Neutrophil (primary cell): ENCODE data around the gene CANT1.

ENCODE experiments used
- H3K27ac ChIP-seq: fragments of 200-600 bp; sonication (generic); 2 replicates; pipeline ENCODE4 v1.5.1; 2016; ENCODE audit warnings: mild to moderate bottlenecking, moderate library complexity
- H3K27me3 ChIP-seq: fragments of 200-600 bp; sonication (generic); 2 replicates; pipeline ENCODE4 v1.6.0; 2016; ENCODE audit warnings: mild to moderate bottlenecking
- H3K36me3 ChIP-seq: fragments of 200-600 bp; sonication (generic); 2 replicates; pipeline ENCODE4 v1.5.1; 2017
- H3K4me1 ChIP-seq, 2 experiments: fragments of 200-600 bp in 1 of 2; sonication (generic) in 1 of 2; 1 replicate in 1 of 2; 2 replicates in 1 of 2; pipeline versions ENCODE4 v1.5.1 to v1.6.1; 2013 to 2016; ENCODE audit warnings: low read depth in 1 of 2, low read length in 1 of 2, mild to moderate bottlenecking in 1 of 2, moderate library complexity in 1 of 2; ENCODE audit not compliant: control insufficient read depth in 1 of 2, insufficient read depth in 1 of 2
- H3K4me3 ChIP-seq, 2 experiments: fragments of 200-600 bp in 1 of 2; sonication (generic) in 1 of 2; 1 replicate in 1 of 2; 2 replicates in 1 of 2; pipeline ENCODE4 v1.5.1; 2013 to 2016; ENCODE audit warnings: low read depth in 1 of 2, low read length in 1 of 2, mild to moderate bottlenecking in 1 of 2, moderate library complexity in 1 of 2
- H3K9me3 ChIP-seq: fragments of 200-600 bp; sonication (generic); 2 replicates; pipeline ENCODE4 v1.5.1; 2016
- TF ChIP-seq, protein P1 (sequence below): fragments of 200-600 bp; sonication (generic); IDR thresholded peaks from 2 replicates; pipeline ENCODE4 v1.5.1; 2016; ENCODE audit warnings: antibody characterized with exemption

Gene CANT1

DNA sequence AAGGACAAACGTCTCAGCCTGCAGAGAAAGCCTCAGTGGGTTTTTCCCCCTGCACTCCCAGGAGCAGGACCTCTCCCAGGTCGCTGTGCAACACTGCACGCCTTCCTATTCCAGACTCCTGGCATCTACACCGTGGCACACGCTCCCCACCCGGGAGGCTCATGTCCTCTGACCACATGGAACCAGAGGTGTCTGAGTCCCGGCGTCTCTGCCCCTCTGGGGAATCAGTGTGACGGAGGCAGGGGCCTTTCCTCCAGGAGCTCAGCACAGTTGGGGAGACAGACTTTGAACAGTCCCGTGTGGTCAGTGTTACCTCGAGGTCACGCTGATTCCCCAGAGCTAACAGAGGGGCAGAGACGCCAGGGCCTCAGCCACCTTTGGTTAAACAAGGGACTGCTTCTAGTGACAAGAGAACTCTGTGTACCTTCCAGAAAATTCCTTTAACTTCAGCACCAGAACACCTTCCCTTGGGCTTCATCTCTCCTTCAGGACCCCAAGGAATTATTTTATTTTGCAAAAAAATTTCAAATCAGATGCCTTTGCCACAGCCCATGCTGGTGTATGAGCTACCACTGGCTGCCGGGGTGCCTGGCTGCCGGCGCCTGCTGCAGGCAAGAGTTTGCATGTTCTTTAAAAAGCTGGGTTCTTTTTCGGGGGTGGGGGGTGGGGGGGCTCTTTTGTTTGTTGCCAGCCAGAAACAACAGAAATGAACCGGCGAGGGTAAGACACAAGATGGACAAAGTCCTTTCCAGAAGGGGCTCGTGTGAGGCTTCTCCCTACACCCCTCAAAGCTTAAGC, 6.6 kb downstream of the CANT1 start:
- TF ChIP-seq, protein P1, sequence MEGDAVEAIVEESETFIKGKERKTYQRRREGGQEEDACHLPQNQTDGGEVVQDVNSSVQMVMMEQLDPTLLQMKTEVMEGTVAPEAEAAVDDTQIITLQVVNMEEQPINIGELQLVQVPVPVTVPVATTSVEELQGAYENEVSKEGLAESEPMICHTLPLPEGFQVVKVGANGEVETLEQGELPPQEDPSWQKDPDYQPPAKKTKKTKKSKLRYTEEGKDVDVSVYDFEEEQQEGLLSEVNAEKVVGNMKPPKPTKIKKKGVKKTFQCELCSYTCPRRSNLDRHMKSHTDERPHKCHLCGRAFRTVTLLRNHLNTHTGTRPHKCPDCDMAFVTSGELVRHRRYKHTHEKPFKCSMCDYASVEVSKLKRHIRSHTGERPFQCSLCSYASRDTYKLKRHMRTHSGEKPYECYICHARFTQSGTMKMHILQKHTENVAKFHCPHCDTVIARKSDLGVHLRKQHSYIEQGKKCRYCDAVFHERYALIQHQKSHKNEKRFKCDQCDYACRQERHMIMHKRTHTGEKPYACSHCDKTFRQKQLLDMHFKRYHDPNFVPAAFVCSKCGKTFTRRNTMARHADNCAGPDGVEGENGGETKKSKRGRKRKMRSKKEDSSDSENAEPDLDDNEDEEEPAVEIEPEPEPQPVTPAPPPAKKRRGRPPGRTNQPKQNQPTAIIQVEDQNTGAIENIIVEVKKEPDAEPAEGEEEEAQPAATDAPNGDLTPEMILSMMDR, result no peak
- peaks cover 67% of the 10 kb centered on the region for H3K36me3 ChIP-seq
- H3K4me1 ChIP-seq, result peaks cover 26 to 29% of the 10 kb centered on the region in 2 experiments
- H3K27me3 ChIP-seq, result no peaks in the 10 kb centered on the region
- no peak overlapping the region for H3K4me3 ChIP-seq
- no peak overlapping the region for H3K27ac ChIP-seq
- H3K9me3 ChIP-seq, result no peaks in the 10 kb centered on the region

DNA sequence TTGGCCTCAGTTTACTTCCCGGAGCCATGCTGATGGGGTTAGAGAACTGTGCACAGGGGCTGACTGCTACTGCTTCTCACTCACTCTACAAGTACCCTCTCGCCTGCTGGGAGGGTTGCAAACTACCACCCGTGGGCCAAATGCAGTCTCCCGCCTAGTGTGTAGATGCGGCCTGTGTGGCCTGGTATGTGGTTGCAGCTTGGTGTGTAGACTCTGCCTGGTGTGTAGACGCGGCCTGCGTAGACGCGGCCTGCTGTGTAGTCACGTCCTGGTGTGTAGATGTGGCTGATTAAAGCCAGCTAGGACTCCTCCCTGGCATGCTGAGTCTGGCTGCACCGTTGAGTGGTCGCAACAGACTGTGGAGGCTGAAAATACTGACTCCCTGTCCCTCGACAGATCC, 7.3 kb downstream of the CANT1 start:
- peaks cover 18 to 22% of the 10 kb centered on the region in 2 experiments for H3K4me1 ChIP-seq
- H3K4me3 ChIP-seq, result no peak overlapping the region
- TF ChIP-seq, protein P1, result no peak
- no peaks in the 10 kb centered on the region for H3K9me3 ChIP-seq
- H3K27ac ChIP-seq, result no peak overlapping the region
- peaks cover 67% of the 10 kb centered on the region for H3K36me3 ChIP-seq
- no peaks in the 10 kb centered on the region for H3K27me3 ChIP-seq

DNA sequence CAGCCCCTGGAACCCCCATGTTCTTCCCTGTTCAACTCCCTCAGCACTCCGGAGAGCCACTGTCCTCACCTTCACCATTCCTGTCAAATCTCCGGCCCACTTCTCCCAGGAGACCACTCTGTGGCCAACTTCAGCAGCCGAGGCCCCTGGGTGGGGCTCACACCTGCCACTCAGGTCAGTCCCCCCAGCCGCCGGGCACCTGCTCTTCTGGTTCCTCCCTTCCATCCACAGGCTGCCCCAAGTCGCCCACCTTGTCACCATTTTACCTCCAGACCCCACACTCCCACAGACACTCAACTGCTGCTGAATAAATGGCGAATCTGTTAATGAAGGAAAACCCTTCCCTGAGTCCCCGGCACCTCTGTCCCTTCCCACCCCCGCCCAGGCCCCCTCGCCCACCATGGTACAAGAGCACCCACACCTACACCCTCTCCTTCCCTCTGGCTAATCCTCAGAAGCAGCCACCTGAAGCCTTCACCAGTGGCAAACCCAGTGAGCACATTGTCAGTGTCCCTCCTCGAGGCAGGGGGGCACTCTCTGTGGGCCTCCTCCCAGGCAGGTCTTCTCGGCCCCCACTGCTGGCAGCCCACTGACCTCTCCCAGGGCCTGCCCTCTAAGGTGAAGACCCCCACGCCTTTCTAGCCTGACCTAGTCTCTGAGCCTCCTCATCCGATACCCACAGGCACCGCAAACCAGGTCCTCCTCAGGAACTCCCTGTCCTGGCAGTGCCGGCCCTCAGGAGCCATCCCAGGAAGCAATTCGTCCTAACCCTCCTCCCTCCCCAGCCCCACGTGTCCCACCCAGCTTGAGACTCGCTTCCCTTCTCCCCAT, 8.2 kb downstream of the CANT1 start:
- H3K9me3 ChIP-seq, result no peaks in the 10 kb centered on the region
- no peak overlapping the region for H3K4me3 ChIP-seq
- TF ChIP-seq, protein P1, result no peak
- H3K27me3 ChIP-seq, result no peaks in the 10 kb centered on the region
- H3K36me3 ChIP-seq, result peaks cover 71% of the 10 kb centered on the region
- peaks cover 13% of the 10 kb centered on the region in 2 experiments for H3K4me1 ChIP-seq
- no peak overlapping the region for H3K27ac ChIP-seq

DNA sequence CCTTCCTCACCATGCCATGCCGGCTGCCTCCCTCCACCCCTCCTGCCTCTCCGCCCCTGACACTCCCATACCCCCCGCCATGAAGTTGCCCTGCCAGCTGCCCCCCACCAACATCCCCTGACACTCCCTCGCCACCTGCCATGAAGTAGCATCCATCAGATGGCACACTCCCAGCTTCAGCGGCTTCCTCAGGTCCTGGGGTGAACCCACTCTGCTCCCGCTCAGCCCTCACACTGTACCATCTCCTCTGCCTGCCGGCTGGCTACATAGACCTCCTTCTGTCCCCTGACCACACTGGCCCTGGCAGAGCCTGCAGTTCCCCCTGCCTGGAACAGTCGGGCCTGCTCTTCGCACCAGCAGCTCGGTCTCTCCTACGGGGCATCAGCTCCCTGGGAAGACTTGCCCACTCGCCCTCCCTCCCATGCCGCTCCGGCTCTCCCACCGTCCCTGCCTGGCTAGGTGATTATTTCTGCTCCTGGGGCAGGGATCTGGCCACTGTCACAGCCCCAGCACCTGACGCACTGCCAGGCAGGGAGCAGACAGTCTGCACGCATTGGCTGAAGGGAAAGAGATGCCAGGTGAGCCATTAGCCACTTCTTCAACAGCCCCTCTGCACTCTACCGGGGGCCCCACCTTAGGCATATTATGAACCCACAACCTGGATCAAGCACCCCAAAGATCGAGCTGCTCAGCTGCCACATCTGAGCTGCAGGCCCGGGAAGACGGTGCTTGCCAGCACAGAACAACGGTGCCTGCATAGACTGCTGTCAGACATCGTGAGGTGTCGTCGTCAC, 9.0 kb downstream of the CANT1 start:
- TF ChIP-seq, protein P1, result no peak
- H3K36me3 ChIP-seq, result peaks cover 79% of the 10 kb centered on the region
- H3K27ac ChIP-seq, result no peak overlapping the region
- no peak overlapping the region for H3K4me3 ChIP-seq
- H3K9me3 ChIP-seq, result no peaks in the 10 kb centered on the region
- H3K4me1 ChIP-seq, result peaks cover 5% of the 10 kb centered on the region in 2 experiments
- H3K27me3 ChIP-seq, result no peaks in the 10 kb centered on the region

DNA sequence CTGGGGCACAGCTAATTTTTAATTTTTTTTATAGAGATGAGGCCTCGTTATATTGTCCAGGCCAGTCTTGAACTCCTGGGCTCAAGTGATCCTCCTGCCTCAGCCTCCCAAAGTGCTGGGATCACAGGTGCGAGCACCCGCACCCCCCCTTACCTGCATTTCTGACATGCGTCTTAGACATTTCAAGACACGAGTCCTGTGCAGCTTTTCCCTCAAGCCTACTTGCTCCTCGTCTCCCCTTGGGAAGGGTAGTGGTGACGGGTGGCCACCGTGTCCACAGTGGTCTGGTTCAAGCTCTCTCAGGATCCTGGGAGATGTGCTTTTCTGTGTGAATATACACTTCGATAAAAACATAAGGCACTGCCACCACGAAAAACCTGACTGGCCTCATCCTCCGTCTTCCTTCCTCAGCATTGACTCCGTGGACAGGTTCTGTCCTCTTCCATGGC, 9.6 kb downstream of the CANT1 start:
- Histone ChIP-seq H3K4me3 (no peak overlapping the region), H3K27me3 (no peaks in the 10 kb centered on the region), H3K4me1 (no peaks in the 10 kb centered on the region), H3K27ac (no peak overlapping the region), H3K9me3 (no peaks in the 10 kb centered on the region), H3K36me3 (peaks cover 82% of the 10 kb centered on the region)
- TF ChIP-seq, protein P1, result no peak
